Measurements from ENCODE around the gene SP140. TPM values are rescaled to one million over a fixed set of nuclear protein-coding genes. Genes with fewer than 3 reads are reported as not detected.

The SP140 gene
- total RNA-seq, 2 experiments from 2014 or later, result 4.8 to 6.4 TPM

DNA sequence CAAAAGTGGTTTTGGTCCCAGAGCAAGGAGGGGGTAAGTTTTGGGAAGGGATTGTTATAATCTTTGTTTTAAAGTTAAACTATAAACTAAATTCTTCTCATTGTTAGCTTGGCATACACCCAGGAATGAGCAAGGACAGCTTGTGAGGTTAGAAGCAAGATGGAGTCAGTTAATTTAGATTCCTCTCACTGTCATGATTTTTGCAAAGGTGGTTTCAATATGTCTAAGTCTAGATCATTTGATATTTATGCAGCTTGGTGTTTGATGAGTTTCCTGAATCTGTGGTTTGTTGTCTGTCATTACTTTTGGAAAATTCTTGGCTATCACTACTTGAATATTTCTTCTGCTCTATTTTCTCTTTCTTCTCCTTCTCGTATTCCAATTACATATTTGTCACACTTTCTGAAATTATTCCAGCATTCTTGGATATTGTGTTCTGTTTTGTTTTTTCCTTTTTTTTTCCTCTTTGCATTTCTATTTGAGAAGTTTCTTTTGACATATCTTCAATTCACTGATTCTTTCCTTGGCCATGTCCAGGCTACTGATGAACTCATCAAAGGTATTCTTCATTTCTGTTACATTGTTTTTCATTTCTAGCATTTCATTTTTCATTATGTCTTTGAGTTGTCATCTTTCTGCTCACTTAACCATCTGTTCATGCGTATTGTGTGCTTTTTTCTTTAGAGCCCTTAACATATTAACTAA lies 5.1 kb downstream of the SP140 start:
- Histone ChIP-seq H2AFZ (ENCODE audit: low read length) (no peak overlapping the region), H3K79me2 (ENCODE audit: insufficient read depth, low read depth, low read length) (no peaks in the 10 kb centered on the region), H3K36me3 (ENCODE audit: insufficient read depth, low read length) (no peaks in the 10 kb centered on the region; the same call in 1 of the 2 replicates), H3K4me3 (ENCODE audit: low read depth, low read length, poor library complexity, severe bottlenecking) (no peak overlapping the region), H3K27ac (ENCODE audit: low read depth, low read length, poor library complexity, severe bottlenecking) (no peak overlapping the region), H3K9me3 (ENCODE audit: low read length) (peaks cover 34% of the 10 kb centered on the region), H3K9me2 (ENCODE audit: insufficient read depth, low read length) (no peaks in the 10 kb centered on the region), H3K4me2 (ENCODE audit: low read length) (no peak overlapping the region), H3K4me1 (ENCODE audit: insufficient read depth, low read length, poor library complexity, severe bottlenecking) (peaks cover 20% of the 10 kb centered on the region), H4K20me1 (ENCODE audit: insufficient read depth, low read length) (no peaks in the 10 kb centered on the region)
- POLR2A ChIA-PET, result no interaction called here
- CTCF ChIA-PET (ENCODE audit: unreplicated experiment), result no interaction called here
- intact Hi-C loops (cut with micrococcal nuclease; ENCODE audit: unreplicated experiment), result no loop called here
- BruUV-seq (replicated peaks), result no TSS peak
- TF ChIP-seq, protein P1, sequence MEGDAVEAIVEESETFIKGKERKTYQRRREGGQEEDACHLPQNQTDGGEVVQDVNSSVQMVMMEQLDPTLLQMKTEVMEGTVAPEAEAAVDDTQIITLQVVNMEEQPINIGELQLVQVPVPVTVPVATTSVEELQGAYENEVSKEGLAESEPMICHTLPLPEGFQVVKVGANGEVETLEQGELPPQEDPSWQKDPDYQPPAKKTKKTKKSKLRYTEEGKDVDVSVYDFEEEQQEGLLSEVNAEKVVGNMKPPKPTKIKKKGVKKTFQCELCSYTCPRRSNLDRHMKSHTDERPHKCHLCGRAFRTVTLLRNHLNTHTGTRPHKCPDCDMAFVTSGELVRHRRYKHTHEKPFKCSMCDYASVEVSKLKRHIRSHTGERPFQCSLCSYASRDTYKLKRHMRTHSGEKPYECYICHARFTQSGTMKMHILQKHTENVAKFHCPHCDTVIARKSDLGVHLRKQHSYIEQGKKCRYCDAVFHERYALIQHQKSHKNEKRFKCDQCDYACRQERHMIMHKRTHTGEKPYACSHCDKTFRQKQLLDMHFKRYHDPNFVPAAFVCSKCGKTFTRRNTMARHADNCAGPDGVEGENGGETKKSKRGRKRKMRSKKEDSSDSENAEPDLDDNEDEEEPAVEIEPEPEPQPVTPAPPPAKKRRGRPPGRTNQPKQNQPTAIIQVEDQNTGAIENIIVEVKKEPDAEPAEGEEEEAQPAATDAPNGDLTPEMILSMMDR (conservative IDR thresholded peaks at IDR 0.05; ENCODE audit: low read length), result no peak
- TF ChIP-seq EZH2phosphoT487 (IDR thresholded peaks at IDR 0.05; ENCODE audit: borderline replicate concordance, low read depth, low read length), result no peak
- DNase-seq (ENCODE audit: low spot score), result peak; percentile 18

DNA sequence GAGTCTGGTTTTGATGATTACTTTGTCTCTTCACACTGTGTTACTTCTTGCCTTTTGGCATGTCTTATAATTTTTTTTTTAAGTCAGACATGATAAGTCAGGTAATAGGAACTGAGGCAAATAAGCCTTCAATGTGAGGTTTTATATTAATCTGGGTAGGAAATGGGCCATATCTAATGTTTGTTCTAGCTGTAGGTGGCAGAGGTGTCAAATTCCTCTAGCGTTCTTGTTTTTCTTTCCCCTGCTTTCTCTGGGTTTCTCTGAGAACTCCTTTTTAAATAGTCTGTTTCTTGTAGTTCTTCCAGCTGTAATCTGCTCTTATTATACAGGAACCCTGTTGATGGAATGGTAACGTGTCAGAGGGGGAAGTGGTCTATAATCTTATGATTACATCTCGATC lies 5.7 kb downstream of the SP140 start:
- Histone ChIP-seq H3K9me2 (ENCODE audit: insufficient read depth, low read length) (no peaks in the 10 kb centered on the region), H3K36me3 (ENCODE audit: insufficient read depth, low read length) (no peaks in the 10 kb centered on the region; the same call in 1 of the 2 replicates), H3K9me3 (ENCODE audit: low read length) (peaks cover 34% of the 10 kb centered on the region), H3K79me2 (ENCODE audit: insufficient read depth, low read depth, low read length) (no peaks in the 10 kb centered on the region), H3K27ac (ENCODE audit: low read depth, low read length, poor library complexity, severe bottlenecking) (no peak overlapping the region), H4K20me1 (ENCODE audit: insufficient read depth, low read length) (no peaks in the 10 kb centered on the region), H2AFZ (ENCODE audit: low read length) (no peak overlapping the region), H3K4me3 (ENCODE audit: low read depth, low read length, poor library complexity, severe bottlenecking) (no peak overlapping the region), H3K4me2 (ENCODE audit: low read length) (no peak overlapping the region), H3K4me1 (ENCODE audit: insufficient read depth, low read length, poor library complexity, severe bottlenecking) (peaks cover 14% of the 10 kb centered on the region)
- POLR2A ChIA-PET, result no interaction called here
- no peak for DNase-seq (ENCODE audit: low spot score)
- BruUV-seq (replicated peaks), result no TSS peak
- CTCF ChIA-PET (ENCODE audit: unreplicated experiment), result no interaction called here
- intact Hi-C loops (cut with micrococcal nuclease; ENCODE audit: unreplicated experiment), result no loop called here
- TF ChIP-seq EZH2phosphoT487 (IDR thresholded peaks at IDR 0.05; ENCODE audit: borderline replicate concordance, low read depth, low read length), result no peak
- TF ChIP-seq, protein P1 (conservative IDR thresholded peaks at IDR 0.05; ENCODE audit: low read length), result no peak

DNA sequence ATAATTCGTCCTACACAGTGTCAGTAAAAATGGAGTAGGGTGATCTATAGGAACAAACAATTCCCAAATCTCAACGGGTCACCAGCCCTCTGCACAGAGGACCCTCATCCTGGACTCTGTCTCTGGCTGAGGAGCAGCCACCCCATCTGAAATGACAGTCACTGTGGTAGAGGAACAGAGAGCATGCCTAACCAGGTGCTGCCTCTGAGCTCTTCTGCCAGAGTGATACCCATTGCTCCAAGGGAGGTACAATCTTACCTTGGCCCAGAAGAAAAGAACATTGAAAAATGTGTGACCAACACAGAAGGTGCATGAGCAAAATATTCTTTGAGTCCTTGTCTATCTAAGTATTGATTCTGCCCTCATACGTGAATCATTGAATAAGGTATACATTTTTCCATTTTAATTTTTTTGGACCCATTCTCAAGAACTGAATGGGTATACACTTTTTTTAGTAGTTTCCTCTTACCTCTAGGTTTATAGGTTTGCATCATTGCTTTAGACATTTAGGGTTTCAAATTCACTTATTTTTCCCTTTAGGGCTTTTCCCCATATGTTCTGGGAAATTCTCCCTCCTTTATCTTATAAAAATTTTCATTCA lies 8.7 kb downstream of the SP140 start:
- H3K36me3 ChIP-seq (ENCODE audit: insufficient read depth, low read length), result no peaks in the 10 kb centered on the region; the same call in 1 of the 2 replicates
- ChIA-PET CTCF (ENCODE audit: unreplicated experiment) (no interaction called here), POLR2A (no interaction called here)
- H3K4me1 ChIP-seq (ENCODE audit: insufficient read depth, low read length, poor library complexity, severe bottlenecking), result no peaks in the 10 kb centered on the region
- H3K9me3 ChIP-seq (ENCODE audit: low read length), result peaks cover 29% of the 10 kb centered on the region
- intact Hi-C loops (cut with micrococcal nuclease; ENCODE audit: unreplicated experiment), result no loop called here
- no peak overlapping the region for H3K4me2 ChIP-seq (ENCODE audit: low read length)
- no TSS peak for BruUV-seq (replicated peaks)
- H3K9me2 ChIP-seq (ENCODE audit: insufficient read depth, low read length), result no peaks in the 10 kb centered on the region
- H3K27ac ChIP-seq (ENCODE audit: low read depth, low read length, poor library complexity, severe bottlenecking), result no peak overlapping the region
- H3K79me2 ChIP-seq (ENCODE audit: insufficient read depth, low read depth, low read length), result no peaks in the 10 kb centered on the region
- DNase-seq (ENCODE audit: low spot score), result peak; percentile 11
- no peaks in the 10 kb centered on the region for H4K20me1 ChIP-seq (ENCODE audit: insufficient read depth, low read length)
- no peak overlapping the region for H3K4me3 ChIP-seq (ENCODE audit: low read depth, low read length, poor library complexity, severe bottlenecking)
- TF ChIP-seq EZH2phosphoT487 (IDR thresholded peaks at IDR 0.05; ENCODE audit: borderline replicate concordance, low read depth, low read length), result no peak
- TF ChIP-seq, protein P1 (conservative IDR thresholded peaks at IDR 0.05; ENCODE audit: low read length), result no peak
- no peak overlapping the region for H2AFZ ChIP-seq (ENCODE audit: low read length)

Data from OCI-LY7 (cell line).